Caki2 (cell line): ENCODE results near the gene SIPA1L3. TPM values are rescaled to one million over a fixed set of nuclear protein-coding genes. Genes with fewer than 3 reads are reported as not detected.
A peak's percentile ranks its signal among the peaks of the same experiment; 100 is the strongest.
"Not testable (repeated sequence)": the region's sequence is repeated elsewhere in the genome, so short reads cannot be mapped to it uniquely, and the experiment has no call there.

ENCODE experiments used
- DNase-seq: peaks from one replicate; pipeline ENCODE4 v3.0.0-alpha.2; 2015; ENCODE audit warnings: low read depth
- in situ Hi-C: cut with HindIII; loops from 2 replicates; pipeline ENCODE4 v1.10.0; 2016; ENCODE audit warnings: low sequenced_read_pairs, low pct_unique_long_range_greater_than_20kb, mixed read lengths
- total RNA-seq: library from RNA; depleted of rRNA; stranded (reverse); fragments of >200 nt; shearing (Covaris generic); gene quantifications from 2 replicates; pipeline ENCODE4 v1.2.3, GENCODE V29; 2014; ENCODE audit warnings: low replicate concordance

The SIPA1L3 gene
- total RNA-seq, 1 experiment from 2014 or later, result 39.9 TPM

DNA sequence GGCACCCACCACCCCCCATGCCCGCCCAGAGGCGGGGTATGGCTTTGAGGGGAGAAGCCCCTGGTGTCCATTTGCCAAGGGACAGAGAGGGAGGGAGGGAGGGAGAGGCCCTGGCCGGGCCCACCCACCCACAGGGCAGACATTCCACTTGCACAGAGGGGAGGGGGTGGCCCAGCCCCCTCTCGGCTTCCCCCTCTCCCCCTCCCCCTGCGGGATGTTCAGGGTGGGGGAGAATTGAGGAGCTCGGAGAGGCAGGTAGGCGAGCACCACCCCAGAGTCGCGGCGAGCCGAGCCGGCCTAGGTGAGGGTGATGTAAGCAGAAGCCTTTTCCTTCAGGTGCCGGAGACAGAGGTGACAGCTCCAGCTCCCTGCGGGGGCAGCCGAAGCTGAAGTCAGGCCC, 304.8 kb downstream of the SIPA1L3 start:
- in situ Hi-C loops, result no loop called here
- no peak for DNase-seq

DNA sequence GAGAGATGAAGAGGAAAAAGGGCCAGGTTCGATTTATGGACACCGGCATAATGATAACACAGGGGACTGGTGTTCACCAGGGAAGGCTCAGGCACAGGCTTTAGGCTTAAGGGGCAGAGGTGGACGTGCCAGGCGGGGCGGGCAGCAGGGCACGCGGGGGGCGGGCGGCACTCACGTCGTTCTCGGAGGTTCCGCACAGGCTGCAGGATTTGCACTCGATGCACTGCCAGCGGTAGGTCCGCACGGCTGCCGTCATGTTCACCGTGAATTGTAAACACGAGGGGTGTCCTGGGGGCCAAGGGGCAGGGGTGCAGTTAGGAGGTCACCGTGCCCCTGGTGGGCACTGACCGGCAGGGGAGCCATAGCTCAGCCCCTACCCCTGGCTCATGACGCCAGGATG, 306.5 kb downstream of the SIPA1L3 start:
- in situ Hi-C loops, result no loop called here

DNA sequence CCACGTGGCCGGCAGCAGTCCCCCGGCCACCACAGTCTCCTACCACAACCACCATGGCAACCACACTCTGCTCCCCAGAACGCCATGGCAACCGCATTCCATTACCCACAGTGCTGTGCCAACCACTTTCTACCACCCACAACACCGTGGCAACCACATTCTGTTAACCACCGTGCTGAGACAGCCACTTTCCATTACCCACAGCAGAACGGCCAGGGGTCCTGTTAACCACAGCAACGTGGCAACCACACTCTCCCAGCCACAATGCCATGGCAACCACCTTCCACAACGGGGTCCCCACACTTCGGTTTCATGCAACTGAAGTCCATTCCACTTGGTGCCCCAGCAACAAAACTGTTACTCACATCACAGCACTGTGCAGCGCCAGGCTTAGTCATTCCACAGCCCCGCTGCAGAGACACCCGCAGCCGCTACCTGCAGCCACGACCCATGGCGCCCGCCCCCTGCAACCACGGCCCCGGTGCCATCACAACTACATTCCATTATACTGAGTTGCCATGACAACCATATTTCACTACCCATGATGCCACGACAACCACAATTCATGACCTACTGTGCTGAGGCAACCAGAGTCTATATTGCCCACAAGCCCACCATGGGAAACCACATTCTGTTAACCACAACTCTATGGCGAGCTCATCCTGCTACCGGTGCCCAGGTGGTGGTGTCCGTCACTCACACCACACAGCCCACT, 307.1 kb downstream of the SIPA1L3 start:
- DNase-seq, result peak; percentile 86
- in situ Hi-C loops, result no loop called here

More for the DNA sequence above, 306.5 kb downstream of the SIPA1L3 start:
- no peak for DNase-seq

DNA sequence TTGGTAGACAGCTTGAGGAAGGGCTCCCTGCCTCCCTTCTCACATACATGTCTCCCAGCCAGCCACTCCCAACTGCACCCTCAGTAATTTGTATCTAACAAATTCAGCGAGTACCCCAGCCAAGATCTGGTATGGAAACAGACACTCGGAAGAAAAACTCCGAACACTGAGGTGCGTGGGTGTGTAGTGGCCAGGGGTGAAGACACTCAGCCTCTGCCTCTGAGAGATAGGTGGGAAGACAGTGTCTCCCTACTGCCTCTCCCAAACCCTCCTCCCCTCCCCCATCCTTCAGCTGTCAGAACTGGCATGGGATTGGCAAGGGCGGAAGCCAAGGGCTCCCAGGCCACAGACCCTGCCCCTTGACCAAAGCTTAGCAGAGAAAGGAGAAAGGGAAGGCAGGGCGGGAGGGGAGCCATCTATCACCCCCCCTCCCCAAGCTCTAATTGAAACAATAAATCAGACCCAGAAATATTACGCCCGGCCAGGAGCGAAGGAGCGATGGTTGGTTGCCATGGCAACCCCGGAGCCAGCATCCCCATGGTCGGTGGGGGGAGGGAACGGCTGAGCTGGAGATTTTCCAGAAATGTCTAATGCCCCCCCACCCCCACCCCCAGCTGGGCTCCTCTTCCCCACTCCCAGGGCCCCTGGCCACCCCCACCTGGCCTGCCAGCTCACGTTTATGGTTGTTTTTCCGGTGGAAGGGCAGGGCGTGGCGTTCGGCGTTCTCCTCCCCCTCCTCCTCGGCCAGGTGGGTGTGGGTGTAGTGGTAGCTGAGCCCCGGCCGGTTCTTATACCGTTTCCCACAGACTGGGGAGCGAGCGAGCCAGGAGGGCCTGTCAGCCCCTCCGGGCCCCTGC, 310.0 kb downstream of the SIPA1L3 start:
- in situ Hi-C loops, result no loop called here
- DNase-seq, result no peak

DNA sequence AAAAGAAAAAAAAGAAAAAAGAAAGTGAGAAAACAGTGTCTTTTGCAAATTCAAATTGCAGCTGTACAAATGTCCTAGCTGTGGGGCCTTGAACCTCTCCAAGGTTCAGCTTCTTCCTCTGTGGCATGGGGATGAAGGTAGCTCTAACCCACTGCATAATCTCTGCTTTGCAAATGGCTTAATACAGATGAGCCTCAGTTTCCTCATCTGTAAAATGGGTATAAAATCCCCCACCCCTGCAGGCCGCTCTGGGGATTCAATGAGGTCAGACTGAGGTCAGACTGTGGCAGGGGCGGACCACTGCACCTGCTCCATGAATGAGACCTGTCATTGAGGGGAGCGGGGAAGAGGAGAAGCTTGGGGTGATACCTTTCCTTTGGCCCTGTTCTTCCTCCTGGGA, 311.2 kb downstream of the SIPA1L3 start:
- no peak for DNase-seq
- in situ Hi-C loops, result no loop called here

DNA sequence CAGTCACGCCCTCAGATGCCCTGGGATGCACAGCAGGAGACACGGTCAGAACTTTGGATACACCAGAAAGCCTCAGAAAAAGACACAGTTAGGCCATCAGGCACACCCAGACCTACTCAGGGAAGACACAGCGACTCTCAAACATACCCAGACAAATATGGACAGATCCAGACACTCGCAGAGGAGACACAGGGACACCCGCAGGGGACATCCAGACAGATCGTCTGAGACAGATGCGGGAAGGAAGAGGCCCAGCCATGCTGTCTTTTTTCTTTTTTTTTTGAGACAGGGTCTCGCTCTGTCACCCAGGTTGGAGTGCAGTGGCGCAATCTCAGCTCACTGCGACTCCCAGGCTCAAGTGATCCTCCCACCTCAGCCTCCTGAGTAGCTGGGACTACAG, 312.2 kb downstream of the SIPA1L3 start:
- no peak for DNase-seq
- in situ Hi-C loops, result no loop called here

DNA sequence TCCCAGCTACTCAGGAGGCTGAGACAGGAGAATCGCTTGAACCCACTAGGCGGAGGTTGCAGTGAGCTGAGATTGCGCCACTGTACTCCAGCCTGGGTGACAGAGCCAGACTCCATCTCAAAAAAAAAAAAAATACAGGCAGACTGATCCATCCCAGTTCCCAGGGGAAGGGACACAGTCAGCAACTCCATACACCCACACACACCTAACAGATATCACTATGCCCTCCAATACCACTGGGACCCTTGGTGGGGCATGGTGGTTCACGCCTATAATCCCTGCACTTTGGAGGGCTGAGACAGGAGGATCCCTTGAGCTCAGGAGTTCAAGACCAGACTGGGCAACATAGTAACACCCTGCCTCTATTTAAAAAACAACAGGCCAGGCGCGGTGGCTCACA, 314.4 kb downstream of the SIPA1L3 start:
- no peak for DNase-seq
- in situ Hi-C loops, result no loop called here

DNA sequence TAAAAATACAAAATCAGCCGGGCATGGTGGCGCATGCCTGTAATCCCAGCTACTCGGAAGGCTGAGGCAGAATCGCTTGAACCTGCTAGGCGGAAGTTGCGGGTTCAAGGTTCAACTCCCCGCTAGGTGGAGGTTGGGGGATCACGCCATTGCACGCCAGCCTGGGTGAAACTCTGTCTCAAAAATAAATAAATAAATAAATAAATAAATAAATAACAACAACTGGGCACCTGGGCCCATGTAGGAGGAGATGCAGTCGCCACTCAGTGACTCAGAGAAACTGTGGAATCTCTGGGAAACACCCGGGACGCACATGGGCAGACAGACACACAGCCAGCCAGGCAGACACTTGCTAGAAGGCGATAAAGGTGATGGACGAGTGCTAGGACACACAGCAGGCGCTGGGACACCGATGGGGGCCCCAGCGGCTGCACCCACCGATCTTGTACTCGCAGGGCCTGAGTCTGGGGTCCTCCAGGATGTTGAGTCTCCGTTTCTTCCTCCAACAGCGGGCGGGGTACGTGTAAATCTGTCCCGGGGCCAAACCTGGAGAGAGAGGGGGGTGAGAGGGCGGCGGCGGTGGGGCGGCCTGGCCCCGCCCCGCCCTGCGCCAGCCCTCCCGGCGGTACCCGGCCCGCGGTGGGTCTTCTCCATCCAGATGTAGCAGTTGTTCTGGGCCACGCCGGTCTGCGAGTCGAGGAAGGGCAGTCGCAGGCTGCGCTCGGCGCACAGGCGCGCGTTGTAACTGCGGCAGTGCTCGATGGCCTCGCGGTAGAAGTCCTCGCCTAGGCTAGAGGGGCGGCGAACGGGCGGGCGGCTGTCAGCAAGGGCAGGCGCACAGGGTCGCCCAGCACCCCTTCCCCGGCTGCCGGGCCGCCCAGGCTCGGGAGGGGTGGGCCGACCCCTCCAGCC, 315.2 kb downstream of the SIPA1L3 start:
- in situ Hi-C loops, result no loop called here
- no peak for DNase-seq

DNA sequence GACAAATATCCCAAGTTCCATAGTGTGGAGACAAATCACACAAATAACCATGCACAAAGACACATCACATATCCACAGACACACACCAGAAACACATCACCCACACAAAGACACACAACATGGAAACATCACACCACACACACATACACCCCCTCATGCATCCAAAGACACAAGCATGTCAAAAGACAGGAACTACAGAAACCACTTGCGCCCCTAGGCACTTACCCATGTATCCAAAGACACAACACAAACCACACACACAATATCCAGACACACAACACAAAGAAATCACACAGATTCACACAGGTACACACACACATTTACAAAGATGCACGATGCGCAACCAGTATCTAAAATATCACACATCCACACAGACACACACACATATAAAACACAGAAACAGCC, 316.1 kb downstream of the SIPA1L3 start:
- in situ Hi-C loops, result no loop called here
- no peak for DNase-seq

DNA sequence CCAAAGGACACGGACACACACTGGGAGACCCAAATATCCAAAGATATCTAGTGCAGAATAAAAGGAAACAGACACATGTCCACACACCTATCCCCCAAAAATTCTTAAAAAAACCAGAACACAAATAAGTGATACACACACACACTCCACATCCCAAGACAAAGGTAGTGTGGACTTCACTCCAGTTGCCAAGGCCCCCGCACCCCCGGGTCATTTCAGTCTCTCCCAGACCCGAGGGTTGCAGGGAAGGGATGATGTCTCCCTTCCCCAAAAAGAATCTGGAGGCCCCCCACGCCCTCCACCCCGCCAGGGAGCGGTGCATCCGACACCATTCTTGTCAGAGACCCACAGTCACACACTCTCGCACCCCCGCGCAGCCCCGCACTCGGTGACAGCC, 316.6 kb downstream of the SIPA1L3 start:
- no peak for DNase-seq
- in situ Hi-C loops, result no loop called here

DNA sequence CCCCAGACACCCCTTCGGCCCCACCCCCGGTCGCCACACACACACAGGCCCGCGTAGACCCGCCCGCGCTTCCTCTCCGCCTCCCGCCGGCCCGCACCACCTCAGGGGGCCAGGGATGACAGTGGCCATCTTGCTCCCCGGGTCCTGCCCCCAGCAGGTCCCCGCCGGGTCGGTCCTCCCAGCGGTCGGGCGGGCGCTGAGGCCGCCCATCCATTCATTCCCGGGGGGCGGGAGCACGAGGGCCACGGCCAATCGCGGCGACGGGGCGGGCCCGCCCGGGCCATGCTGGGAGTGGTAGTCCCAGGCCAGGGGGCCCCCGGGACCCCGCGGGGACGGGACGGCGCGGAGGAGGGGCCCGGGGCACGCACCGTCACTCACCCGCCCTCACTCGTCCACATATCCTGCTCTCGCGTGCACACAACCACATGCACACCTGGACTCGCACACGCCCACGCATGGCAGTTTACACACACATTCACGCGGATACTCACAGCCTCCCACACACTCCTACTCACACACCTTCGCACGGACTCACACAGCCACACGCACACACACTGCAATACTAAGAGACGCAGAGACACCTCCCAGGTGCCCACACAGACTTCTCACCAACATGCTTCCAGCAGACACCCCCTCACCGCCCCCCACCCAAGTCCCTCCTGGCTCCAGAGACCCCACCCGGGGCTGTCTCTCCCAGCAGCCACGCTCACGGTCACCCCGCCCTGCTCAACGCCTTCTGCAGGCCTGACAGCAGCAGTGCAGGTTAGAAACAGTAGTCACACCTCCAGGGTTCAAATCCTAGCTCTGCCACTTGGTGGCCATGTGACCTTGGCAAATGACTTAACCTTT, 317.2 kb downstream of the SIPA1L3 start, which contains the start of gene DPF1:
DPF1 (minus strand) TSS at position 209 of the 849 bp plus-strand sequence; CDS start at position 129, 80 bp downstream.
- peak; percentile 87 for DNase-seq

DNA sequence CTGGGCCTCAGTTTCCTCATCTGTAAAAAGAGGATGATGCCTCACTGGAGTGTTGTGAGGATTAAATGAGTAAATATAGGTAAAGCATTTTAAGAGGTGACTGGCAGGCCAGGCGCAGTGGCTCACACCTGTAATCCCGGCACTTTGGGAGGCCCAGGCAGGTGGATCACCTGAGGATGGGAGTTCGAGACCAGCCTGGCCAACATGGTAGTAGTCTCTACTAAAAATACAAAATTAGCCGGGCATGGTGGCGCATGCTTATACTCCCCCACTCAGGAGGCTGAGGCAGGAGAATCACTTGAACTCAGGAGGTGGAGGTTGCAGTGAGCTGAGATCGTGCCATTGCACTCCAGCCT, 317.8 kb downstream of the SIPA1L3 start:
- DNase-seq, in situ Hi-C loops: not testable (repeated sequence)

More for the DNA sequence above, 317.2 kb downstream of the SIPA1L3 start, which contains the start of gene DPF1:
- in situ Hi-C loops, result no loop called here

DNA sequence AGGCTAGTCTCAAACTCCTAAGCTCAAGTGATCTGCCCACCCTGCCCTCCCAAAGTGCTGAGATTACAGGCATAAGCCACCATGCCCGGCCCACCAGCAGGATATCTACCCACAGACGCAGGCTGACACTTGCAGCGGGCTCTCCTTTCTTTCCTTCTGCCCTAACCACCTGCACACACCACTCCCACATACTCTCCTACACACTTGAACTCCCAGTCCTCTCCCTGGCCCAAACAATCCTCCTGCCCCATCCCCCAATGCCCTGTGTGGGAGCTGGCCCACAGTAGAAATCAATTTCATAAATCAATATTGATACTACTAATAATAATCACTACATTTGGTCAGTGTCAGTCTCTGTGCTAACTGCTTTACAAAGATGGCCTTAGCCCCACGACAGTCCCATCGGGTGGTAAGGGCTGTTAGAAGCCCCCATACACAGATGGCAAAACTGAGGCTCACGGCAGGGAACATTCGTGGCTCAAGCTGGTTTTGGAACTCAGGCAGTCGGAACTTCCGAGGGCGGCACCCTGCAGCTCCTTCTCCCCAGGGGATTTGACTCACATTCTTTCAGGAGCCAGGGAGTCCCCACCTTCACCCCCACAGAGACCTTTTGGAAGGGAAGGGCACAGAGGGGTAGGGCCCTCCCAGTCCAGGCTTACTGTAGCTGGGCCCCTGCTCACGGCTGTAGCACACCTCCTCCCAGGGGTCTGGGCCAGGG, 320.4 kb downstream of the SIPA1L3 start:
- in situ Hi-C loops, result no loop called here
- DNase-seq, result no peak

DNA sequence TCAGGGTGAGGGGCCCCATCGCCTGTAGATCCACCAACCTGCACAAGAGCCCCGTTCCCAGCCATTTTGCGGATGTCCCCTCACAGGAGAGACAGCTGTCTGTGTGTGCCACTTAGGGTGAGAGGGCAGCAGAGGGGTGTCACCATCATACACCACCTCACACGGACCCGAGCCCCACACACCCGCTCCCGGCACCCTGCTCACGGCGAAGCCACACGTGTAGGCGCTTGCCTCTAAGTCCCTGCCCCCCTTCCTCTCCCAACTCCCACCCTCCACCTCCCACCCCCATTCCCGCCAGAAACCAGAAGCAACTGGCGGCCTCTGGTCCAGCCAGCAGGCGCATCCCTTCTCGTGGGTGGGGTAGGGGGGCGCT, 321.0 kb downstream of the SIPA1L3 start:
- in situ Hi-C loops, result no loop called here
- no peak for DNase-seq

DNA sequence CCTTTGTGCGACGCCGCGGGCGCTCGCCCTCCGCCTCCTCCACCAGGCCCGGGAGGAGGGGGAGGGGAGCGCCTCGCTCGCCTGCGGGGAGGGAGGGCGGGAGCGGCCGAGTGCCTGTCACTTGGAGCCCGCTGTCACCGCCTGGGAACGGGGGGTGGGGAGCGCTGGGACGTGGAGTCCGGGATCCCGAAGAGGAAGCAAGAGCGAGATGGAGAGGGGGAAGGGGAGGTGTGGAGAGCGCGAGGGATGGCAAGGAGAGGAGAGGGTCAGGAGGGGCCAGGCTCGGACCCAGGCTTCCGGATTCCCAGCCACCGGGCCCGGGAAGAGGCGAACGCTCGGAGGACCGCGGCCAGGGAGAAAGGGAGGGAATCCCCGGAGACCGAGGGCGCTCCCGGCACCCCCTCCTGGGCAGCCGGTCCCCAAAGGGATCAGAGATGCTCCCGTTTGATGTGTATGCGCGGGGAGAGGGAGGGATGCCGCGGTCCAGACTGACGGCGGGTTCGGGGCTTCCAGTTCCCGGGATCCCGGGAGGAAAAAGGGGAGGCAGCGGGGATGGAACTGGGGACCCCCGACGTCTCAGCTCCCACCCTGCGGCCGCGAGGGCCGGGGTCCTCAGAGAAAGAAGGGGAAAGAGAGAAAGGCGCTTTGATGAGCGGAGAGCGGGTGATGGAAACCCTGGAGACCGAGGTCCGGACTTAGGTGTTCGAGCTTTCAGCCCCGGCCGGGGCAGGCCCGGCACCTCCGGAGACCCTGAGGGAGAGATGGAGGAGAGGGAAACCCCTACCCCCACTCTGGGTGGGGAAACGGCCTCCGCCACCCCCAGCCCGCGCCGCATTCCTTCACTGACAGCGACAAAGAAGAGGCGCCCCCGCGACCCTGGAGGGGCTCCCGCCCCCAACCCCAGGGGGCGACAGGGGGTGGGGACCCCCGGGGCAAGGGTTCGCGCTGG, 321.8 kb downstream of the SIPA1L3 start:
- in situ Hi-C loops, result no loop called here

DNA sequence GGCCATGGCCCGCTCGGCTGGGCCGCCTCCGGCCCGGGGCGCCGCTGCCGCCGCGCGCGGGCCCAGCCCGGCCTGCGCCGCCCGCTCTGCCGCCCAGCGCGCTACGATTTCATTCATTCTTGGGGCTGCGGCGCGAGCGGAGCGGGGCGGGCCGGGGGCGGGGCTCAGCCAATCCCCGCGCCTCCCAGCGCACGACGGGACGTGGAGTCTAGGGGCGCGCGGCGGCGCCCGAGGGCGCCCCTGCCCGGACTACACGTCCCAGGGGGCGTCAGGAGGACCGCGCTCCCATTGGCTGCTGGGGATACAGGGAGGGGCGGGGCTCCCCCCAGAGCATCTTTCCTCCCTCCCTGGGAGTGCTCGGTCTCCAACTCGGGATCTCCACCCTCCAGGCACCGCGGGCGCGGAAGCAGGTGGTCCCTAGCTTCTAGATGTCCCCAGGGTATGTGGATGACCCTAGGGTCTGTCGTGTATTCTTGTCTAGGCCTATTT, 322.6 kb downstream of the SIPA1L3 start:
- in situ Hi-C loops, result no loop called here
- peak; percentile 93 for DNase-seq

More for the DNA sequence above, 321.8 kb downstream of the SIPA1L3 start:
- no peak for DNase-seq
